ENCODE measurements around the gene GMFB.
"Not testable (repeated sequence)": the region's sequence is repeated elsewhere in the genome, so short reads cannot be mapped to it uniquely, and the experiment has no call there.

The GMFB gene

DNA sequence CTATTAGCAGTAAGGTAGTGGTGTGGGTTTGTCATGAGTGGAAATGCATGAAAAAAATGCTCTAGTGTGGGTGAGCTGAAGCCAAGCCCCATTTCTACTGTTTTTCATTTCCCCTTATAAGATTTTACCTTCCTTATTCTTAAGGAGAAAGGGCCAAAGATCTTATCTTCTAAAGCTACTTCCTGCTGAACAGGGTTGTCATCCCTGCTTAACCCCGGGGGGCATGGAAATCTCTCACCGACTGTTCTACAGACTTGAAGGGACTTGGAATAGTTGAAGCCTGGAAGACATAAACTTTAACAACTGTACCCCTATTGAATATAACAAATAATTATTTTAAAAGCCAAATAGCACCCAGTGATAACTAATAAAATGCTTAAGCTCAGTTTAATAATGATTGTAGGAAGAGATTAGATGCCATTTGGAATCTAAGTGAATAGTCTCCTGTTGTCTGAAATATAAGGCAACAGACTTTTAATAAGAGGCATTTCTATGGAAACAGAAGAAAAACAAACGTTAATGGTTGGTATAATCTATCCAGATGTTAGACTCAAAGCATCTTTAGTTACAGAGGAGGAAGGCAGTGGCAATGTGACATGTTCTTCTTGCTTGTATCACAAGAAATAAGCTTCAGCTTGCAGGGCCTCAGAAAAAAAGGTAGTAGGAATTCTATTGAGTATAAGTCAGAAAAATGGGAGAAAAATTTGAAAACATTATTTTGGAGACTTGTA is 1.8 kb upstream of the GMFB start:
- peak; percentile 23 for DNase-seq

DNA sequence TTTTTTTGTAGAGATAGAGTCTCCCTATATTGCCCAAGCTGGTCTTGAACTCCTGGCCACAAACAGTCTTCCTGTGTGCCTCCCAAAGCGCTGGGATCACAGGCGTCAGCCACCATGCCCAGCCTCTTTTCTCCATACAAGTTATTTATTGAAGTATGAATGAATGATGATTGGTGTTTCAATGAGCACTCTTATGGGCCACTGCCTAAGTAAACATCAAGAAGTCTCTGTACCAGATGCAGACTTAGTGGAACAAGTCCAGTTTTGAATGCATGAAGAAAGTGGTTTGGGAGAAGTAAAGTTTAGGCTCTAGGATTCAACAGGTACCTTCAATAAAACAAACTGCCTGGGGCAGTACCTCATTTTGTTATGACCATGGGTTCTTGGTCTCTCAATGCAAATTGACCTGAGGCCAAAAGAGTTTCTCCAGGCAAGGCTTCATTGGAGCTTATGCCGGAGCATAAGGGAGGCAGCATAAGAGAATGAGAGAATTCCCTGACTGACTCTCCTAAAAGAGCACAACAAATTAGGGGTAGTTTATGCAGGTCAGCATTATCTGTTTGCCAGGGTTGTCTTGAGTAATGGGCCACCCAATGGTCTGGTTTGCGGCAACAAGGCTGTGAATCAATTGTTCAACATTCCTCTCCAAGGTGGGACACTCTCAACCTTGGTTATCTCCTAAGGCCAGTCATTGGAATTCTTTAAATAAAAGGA is 1.1 kb upstream of the GMFB start:
- DNase-seq: no peak

GRCh38 chr14:54489318-54489683 is 521 bp upstream of the GMFB start:
- no peak for DNase-seq

DNA sequence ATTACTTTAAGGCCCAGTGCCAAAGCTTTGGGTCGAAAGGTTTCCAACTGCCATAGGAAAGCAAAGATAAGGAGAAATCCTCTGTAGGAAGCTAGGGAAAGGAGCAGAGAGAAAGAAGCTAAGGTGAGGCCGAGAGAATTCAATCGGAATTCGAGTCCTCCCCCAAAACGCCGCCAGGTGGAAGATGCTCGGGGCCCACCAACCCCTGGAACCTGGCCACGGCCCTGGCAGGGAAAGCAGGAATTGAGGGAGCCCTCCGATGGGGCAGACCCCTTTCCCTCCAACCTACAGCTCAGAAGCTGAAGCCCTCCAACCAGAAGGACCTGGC is 498 bp downstream of the GMFB start:
- DNase-seq: no peak

- DNase-seq: peak; percentile 66
Observed at GRCh38 chr14:54487771-54488170, 1.0 kb downstream of the GMFB start.

GRCh38 chr14:54486685-54487084 is 2.1 kb downstream of the GMFB start:
- no peak for DNase-seq

- DNase-seq: no peak
Observed at GRCh38 chr14:54483846-54484245, 4.9 kb downstream of the GMFB start.

GRCh38 chr14:54483073-54483745 is 5.6 kb downstream of the GMFB start:
- DNase-seq: no peak

DNA sequence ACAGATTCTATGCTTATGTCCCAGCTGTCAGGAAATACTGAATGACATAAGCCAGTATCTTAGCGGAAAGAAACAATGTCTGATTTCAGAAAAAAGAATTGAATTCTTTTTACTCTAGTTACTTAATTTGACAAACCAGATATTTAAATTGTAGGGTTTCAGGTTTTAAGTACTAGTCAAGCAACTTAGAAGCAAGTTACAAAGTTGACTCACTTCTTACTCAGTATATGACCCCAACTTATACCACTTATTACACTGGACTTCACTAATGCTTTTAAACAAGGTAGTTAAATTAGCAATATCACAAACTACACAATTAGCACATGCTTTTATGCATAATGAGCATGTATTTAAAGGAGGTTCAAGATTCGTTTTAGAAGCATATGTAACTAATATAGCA is 7.1 kb downstream of the GMFB start:
- DNase-seq: no peak

DNA sequence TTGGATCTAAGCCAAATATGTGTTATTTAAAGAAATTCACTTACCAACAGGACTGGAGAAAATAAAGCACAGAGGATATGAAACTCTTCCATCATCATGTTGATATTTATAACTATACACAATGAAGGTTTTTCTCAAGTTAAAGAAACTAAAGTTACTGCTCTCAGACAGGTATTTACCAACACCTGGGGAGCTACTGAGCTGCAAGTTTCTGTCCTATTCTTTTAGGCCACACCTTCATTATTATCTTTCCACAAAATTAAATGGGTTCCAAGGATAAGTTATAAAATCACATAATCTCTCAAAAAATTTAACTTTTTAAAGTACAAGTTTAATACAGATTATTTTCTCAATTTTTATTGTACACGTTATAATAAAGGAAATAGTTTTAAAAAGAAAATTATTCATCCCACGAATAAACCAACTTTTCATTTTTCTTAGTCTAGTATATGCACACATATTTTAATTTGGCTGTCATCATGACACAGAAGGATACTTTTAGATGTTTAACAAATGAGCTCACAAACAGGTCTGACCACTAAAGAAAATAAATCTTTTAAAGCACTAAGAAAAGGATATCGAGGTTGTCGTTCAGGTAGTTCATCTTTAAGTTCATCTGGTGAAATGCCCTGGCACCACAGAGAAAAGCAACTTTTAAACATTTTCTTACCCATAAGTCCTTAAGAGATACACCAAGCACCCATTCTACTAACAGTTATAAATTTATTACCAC is 7.8 kb downstream of the GMFB start:
- DNase-seq: peak; percentile 23

- DNase-seq: no peak
Observed at GRCh38 chr14:54478636-54479215, 10.1 kb downstream of the GMFB start.

DNA sequence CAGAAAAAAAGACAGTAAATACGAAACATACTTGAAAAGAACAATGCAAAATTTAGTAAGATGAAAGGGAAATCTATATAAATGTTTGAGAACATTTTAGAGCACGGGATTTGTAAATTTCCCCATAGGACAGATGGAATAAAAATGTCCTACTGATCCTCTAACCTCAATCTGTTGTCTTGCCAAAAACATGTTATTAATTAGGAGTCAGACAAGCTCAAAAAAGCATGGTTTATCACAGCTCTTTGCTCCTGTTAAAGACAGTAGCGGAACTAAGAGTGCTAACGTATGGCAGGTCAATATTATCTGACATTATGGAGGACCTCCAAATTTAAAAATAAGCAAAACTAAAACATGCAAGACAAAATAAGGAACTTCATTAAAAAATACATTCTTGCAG is 12.9 kb downstream of the GMFB start:
- no peak for DNase-seq

GRCh38 chr14:54475187-54475899 is 13.4 kb downstream of the GMFB start:
- DNase-seq: no peak

GRCh38 chr14:54474232-54474793 is 14.5 kb downstream of the GMFB start:
- DNase-seq: no peak

- no peak for DNase-seq
Observed at GRCh38 chr14:54472315-54472714, 16.5 kb downstream of the GMFB start.

GRCh38 chr14:54471641-54472040 is 17.1 kb downstream of the GMFB start:
- DNase-seq: no peak

DNA sequence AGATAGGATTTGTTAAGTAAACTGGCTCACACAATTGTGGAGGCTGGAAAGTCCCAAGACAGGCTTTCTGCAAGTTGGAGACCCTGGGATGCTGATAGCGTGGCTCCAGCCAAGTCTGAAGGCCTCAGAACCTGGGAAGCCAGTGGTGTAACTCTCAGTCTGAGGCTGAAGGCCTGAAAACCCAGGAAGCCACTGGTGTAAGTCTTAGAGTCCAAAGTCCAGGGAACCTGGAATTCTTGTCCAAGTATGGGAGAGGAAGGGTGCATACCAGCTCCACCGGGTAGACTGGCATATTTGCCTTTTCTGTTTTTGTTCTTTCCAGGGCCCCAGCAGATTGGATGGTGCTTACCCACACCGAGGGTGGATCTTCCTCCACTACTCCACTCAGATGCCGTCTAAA is 18.1 kb downstream of the GMFB start:
- no peak for DNase-seq

GRCh38 chr14:54467280-54467679 is 21.5 kb downstream of the GMFB start:
- DNase-seq: no peak

GRCh38 chr14:54465654-54466053 is 23.1 kb downstream of the GMFB start:
- DNase-seq: no peak

- DNase-seq: no peak
Observed at GRCh38 chr14:54462048-54462447, 26.7 kb downstream of the GMFB start.

DNA sequence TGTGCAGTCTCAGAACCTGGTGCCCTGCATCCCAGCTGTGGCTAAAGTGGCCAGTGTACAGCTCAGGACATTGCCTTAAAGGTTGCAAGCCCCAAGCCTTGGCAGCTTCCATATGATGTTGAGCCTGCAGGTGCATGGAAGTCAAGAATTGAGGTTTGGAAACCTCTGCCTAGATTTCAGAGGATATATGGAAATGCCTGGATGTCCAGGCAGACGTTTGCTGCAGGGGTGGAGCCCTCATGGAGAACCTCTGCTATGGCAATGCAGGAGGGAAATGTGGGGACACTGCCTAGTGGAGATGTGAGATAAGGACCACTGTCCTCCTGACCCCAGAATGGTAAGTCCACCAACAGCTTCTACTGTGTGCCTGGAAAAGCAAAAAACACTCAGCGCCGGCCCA is 29.7 kb downstream of the GMFB start:
- DNase-seq: no peak

DNA sequence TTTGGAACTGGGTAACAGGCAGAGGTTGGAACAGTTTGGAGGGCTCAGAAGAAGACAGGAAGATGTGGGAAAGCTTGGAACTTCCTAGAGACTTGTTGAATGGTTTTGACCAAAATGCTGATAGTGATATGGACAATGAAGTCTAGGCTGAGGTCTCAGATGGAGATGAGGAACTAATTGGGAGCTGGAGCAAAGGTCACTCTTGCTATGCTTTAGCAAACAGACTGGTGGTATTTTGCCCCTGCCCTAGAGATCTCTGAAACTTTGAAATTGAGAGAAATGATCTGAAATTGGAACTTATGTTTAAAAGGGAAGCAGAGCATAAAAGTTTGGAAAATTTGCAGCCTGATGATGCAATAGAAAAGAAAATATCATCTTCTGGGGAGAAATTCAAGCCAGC is 30.2 kb downstream of the GMFB start:
- DNase-seq: not testable (repeated sequence)

Data from EL (cell line).